Bone marrow (tissue), 2 donors: ENCODE results near the gene FUT8.
"Not testable (repeated sequence)": the region's sequence is repeated elsewhere in the genome, so short reads cannot be mapped to it uniquely, and the experiment has no call there.

Source experiments
- DNase-seq, 2 donors: peaks; one replicate each; lab custom pipeline; 2025; lab: John Stamatoyannopoulos, UW

Gene FUT8

DNA sequence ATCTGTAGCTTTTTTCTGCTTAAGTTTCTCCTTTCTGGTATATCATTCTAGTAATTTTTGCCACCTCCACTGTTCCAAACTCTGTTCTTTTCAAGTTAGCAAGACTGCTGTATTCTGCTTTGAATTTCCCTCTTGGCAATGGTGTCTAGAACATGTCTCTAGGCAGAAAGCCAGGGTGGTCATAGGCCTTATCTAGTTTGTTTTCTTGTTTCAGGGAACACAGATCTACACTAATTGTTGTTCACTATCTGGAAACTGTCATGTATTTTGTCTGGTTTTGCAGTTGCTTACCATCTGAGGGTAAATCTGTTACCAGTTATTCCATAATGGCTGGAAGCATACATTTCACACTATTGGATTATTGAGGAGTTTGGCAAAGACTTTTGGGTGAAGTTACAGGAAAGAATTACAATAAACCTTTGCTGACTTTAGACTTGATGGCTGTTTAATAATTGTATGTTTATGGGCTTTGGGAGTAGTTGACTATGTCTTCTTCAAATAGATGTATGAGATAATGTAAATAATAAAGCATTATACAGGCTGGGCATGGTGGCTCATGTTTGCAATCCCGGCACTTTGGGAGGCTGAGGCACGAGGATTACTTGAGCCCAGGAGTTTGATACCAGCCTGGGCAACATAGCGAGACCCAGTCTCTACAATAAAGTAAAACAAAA, 41.4 kb downstream of the FUT8 start:
- DNase-seq: no peak

DNA sequence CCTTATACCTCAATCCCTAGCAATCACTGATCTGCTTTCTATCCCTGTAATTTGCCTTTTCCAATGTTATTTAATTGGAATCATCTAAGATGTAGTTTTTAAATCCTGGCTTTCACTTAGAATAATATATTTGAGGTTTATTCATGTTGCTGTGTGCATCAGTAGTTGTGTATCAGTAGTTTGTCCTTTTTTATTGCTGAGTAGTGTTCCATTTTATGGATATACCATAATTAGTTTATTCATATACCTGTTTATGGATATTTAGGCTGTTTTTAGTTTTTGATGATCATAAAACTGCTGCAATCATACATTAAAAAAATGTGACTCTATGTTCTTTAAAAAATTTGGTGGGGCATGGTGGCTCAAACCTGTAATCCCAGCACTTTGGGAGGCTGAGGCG, 43.7 kb downstream of the FUT8 start:
- no peak for DNase-seq

DNA sequence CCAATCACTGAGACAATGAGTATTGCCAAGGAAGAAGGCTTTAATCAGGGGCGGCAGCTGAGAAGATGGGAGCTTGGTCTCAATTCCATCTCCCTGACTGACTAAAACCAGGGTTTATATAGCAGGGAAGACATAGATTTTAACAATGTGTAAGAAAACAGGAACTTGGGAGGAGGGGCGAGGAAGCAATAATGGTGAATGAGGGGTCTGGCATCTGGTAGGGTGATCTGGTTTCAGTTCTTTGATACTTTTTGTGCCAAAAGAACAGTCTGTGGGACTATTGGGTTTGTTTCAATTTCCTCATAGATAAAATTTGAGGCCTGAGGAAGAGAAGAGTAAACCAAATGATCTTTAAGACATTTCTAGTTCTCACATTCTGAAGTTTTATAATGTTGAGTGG, 49.2 kb downstream of the FUT8 start:
- no peak for DNase-seq

DNA sequence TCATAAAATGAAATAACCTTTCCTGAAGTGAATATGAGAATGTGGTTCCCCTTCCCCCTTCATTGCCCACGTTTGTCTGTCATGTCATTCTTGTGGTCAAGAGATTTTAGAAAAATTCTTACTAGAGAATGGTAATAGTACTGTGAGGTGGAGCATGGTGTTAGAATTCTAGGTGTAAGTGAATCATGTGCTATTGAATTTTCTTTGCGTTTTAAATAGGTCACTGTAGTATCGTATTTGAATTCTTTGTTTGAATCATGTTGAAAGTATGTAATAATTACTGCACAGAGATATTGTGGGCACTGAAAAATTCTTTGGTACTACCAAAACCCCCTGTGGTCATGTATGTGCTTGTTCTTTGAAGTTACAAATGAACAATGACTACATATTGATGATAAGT, 49.9 kb downstream of the FUT8 start:
- DNase-seq: no peak

DNA sequence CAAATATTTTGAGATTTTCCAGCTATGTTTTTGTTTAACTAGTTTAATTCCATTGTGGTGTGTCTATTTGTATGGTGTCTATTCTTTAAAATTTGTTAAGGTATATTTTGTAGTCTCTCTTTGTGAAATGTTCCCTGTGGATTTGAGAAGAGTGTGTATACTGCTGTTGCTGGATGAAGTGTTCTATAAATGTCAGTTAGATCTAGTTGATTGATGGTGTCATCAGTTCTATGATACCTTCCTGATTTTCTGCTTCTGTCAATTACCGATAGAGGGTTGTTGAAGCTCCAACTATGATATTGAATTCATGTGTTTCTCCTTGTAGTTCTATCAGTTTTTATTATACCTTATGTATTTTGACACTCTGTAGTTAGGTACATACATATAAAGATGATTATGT, 53.1 kb downstream of the FUT8 start:
- DNase-seq: no peak

DNA sequence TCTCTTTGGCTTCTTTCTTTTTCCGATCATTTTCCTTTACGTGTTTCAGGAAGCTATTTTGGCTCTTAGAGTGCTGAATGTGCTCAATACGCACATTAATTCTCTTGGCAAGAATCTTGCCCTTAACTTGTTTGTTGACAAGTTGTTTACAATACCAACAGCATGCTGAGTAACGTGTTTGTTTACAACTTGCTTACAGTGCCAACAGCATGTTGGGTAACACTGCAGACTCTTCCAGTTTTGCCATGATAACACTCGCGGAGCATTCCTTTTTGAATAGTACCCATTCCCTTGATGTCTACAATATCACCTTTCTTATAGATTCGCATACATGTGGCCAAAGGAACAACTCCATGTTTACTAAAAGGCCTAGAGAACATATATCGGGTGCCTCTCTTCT, 55.4 kb downstream of the FUT8 start:
- DNase-seq: not testable (repeated sequence)

DNA sequence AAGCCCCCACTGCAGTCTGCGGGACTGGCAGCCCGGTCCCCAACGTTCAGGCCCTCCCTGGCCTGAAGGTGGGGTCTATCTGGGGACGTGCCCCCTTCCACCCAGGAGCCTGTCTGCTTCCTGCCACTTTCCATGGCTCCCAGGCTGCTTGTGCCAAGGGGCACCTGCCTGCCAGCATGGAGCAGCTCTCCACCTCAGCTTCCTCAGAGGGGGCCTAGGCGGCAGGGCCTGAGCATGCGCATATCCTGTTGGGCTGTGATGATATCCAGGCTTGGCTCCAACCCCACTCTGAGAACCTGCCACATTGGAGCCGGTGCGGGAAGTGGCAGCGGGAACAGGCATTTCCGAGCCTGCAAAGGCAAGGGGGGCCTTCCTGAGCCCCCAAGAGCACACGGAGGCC, 57.4 kb downstream of the FUT8 start:
- DNase-seq: no peak

DNA sequence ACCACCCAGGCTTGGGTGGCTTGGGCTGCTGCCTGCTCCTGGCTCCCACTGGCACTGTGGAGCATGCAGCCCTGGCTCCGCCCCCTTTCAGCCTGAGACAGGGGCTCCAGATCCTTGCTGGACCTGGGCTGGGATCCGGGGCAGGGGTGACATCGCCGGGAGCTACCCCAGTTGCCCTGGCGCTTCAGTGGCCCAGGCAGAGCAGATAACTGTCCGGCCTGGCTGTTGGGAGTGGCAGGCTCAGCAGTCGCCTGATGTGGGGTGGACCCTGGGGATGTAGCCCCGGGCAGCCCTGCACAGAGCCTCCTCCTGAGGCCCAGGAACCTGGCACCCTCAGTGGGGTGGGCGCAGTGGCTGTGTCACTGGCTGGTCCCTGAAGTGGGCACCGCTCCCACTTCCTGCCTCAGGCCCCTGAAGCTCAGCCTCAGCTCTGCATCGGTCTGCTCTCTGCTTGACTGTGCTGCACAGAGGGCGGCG, 57.9 kb downstream of the FUT8 start:
- DNase-seq: no peak

DNA sequence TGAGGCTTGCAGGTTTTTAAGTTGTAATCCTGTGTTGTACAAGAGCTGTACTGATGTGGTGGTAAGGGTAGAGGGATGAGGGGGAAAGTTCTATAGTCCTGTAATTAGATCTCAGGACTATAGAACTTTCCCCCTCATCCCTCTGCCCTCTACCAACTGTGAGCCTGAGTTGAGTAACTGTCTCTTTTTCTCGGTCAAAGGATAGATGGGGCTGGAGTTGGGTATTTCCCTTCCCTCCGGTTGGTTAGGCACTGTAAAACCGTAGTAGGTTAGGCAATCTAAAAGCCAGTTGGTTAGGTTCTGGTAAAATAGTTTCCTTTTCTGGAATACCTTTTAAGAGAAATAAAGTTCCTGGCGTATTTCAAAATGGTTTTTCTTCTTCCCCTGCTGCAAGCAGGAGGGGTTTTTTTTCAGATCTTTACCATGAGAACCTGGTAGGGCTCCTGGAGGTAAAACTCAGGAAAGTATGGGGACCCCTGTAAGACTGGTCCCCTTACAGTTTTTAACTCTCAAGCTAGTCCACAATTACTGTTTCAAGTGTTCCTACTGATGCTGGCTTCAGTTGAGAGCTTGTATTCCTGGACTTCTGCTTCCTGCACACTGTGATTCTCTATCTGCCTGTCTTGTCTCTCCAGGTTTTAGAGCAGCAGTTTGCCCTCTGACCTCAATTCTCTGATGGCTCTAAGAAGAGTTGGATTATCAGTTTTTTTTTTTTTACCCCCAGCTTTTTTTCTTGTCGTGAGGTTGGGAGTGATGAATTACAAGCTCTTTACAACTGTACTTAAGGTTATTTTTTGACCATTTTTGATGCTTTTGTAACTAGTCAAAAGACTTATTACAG, 58.7 kb downstream of the FUT8 start:
- no peak for DNase-seq

DNA sequence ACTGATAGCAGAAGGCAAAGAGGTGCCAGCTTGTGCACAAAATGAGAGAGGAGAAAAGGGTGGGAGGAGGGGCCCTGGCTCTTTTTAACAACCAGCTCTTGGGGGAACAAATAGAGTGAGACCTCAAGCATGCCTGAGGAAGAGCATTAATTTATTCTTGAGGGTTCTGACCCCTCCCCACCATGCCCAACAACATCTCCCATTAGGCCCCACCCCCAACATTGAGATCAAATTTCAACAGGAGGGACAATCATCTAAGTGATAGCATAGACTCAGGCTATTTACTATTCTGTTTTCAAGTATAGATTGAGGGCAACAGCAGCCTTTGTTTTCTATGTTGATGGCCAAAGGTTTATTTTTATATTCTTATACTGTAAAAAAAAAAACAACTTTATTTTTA, 59.7 kb downstream of the FUT8 start:
- DNase-seq: no peak

DNA sequence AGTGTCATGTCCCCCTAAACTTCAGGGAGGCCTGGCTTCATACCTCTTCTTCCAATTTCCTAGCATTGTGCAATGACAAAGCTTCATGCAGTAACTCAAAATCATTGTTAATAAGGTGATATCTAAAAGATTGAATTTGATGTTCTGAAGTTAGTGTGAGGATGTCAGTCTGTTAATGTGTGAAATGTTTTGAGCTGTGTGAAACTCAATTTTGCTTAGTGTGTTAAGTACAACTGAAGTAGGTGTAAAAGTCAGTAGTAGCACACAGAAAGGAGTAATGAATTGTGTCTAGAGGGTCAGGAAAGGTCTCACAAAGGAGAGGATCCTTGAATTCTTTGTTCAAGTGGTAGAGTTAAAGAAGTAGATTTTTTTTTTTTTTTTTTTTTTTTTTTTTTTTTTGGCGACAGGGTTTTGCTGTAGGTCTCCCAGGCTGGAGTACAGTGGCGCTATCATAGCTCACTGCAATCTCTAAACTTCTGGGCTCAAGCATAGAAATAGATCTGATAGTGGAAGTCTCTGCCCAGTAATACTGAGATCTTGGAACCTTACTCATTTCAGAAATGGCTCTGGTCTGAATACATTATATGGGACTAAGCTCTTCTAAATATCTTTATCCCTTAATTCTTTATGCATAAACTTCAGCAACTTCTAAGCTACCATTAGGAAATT, 63.9 kb downstream of the FUT8 start:
- DNase-seq: no peak

DNA sequence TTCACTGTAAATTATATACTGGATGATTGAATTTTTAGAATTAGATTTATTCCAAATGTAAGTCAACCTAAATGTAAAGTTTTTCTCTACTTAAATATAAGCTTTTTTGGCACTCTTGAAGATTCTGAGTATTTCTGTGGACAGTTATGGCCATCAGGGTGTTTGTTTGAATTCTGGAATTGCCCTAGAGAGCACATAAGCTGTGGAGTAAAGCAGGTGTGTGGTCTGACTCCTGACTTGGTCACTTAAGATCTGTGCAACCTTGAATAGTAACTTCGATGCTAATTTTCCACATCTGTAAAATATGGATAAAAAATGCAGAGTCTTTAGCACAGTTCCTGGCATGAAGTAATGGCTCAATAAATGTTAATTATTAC, 64.4 kb downstream of the FUT8 start:
- DNase-seq: no peak

DNA sequence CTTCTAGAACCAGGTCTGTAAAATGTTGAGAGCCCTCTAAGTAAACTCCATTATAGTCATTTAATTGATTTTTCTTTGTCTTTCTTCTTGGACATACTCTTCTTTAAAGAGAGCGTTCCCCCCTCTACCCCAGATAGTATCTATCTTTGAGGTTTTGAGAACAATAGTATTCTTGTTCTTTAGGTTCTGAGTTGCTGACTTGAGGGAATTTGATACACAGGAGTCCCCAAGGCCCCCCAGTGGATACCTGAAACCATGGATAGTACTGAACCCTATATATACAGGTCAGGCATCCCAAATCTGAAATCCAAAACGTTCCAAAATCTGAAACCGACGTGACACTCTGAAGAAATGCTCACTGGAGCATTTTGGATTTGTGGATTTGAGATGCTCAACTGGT, 65.5 kb downstream of the FUT8 start:
- no peak for DNase-seq

DNA sequence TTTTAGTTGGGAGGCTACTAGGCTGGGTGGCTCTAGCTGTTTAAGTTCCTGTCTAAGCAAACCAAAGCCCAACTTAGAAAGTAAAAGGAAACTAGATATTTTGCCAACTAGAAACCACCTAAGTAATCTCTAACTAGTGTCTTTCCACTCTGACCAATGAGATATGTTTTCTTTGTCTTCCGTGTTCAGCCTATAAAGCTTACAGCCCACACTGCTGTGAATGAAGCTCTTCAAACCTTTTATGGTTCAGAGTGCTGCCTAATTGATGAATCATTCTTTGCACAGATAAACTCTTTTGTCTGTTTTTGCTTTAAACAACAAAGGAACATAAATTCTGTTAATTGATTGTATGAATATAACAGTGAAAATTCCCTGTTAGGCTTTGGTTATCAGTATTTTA, 66.1 kb downstream of the FUT8 start:
- no peak for DNase-seq

DNA sequence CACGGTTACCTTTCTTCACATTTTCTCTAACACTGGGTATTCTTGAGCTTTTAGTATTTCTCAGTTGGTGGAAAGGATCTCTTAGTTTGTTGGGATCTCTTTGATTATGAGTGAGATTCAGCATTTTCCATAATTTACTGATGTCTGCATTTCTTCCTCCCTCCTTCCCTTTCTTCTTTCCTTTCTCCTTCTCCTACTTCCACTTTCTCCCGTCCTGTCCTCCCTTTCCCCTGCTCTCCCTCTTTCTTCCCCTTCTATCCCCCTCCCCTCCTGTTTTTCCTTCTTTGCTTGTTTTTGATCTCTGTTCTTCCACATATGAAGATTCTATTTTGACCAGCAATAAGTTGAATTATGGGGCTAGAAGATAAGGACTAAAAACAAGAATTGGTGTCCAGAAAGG, 66.9 kb downstream of the FUT8 start:
- DNase-seq: no peak

DNA sequence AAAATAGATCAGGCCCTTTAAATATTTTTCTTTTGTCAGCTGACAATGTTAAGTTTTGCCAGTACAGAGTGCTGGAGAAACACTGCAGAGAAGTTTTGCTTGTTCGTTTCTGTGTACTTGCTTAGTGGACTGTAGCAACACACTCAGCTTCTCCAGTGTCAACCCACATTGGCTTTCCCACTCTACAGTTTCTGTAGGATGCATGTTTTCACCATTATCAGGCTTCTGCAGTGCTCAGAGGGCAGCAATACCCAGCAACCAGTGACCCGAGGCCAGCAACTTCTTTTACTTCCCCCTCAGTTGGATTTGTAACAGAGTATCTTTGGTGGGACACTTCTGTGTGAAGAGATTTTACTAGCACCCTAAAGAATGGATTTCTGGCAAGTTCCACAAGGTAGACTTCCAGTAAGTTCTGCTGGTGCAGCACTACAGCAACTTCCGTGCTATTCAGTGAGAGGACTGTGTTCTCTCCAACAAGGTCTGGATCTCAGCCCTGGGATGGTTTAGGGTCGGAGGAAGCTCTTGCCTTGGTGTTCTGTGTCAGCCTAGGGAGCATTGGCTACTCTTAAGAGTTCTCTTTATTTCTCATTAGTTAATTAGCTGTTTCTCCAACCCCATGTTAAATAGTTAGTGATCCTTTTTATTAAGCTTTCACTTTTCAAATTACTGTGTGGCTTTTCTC, 70.4 kb downstream of the FUT8 start:
- no peak for DNase-seq

DNA sequence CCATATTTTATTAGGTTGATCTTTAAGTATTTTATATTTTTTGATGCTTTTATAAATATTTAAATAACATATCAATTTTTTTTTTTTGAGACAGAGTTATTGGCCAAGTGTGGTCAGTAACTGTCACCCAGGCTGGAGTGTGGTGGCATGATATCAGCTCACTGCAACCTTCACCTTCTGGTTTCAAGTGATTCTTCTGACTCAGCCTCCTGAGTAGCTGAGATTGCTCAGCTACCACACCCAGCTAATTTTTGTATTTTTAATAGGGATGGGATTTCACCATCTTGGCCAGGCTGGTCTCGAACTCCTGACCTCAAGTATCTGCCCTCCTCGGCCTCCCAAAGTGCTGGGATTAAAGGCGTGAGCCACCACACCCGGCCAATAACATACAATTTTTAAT, 71.1 kb downstream of the FUT8 start:
- DNase-seq: no peak

DNA sequence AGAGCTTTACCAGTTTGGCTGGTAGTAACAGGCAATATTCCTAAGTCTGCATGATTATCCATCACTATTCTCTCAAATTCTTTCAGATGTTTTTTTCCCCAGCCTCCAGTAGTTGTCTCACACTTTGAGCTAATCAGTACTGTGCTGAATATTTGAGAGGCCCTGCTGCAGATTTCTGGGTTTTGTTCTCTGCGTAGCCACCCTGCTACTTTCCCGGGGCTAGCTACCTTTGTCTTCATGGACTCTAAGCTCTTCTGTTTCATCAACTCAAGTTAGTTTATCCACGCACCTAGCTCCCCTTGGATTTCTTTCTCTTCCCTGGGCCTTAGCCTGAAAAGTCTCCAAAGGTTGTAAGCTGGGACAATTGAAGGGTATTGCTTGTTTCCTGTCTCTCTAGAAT, 73.0 kb downstream of the FUT8 start:
- no peak for DNase-seq

DNA sequence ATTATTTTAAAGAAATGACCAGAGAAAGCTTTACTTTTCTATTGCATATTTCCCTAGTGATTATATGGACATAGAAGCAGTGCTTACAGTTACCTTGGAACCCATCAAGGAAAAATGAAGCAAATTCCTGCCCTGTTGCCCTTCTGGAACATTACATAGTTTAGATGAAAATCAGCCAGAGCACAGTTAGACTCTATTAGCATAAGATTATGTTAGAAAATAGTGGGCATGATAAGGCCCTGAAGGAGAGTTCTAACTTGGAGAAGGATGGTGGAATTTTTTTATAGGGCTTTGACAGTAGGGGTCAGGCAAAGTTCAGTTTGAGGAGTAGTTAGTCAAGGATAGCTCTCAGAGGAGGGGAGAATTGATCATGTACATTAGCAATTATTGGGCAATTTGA, 74.3 kb downstream of the FUT8 start:
- DNase-seq: no peak

DNA sequence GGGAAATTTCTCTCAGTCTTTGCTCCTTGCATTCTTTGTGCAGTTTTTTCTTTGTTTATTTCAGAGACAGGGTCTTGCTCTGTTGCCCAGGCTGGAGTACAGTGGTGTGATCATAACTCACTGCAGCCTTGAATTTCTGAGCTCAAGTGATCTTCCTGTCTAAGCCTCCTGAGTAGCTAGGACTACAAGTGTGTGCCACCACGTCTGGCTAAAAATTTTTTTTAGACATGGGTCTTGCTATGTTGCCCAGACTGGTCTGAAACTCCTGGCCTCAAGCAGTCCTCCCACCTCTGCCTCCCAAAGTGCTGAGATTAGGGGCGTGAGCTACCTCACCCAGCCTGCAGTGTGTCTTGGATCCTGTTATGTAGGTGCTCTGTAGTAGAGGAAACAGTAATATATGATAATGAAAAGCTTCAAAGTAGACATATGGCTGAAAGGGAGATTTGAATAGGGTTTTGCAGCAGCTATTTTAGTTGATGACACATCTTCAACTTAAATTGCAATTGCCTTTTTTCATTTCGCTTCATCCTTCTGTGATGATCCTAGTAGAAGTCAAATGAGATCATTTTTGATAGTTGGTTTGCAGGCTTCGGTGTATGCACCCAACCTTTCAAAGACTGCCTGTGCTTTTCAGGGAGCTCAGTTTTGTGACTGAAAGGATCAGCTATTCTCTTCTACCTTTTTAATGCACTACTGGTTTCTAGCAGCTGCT, 75.4 kb downstream of the FUT8 start:
- no peak for DNase-seq

DNA sequence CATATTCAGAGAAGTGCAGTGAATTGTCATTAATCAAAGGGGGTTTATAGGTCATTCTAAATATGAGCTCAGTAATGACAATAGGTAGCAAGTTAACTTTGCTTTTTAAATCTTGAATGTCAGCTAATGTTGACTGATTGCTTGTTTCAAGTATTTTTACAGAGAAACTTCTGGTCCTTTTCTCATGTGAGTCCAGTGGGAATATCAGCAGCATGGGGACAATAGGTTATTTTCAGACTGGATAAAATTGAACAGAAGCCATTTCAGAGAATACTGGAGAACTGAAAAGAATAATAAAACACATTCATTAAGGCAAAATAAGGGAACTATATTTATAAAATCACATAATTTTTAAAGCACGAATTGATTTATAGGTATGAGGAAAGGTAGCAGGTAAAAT, 78.7 kb downstream of the FUT8 start:
- no peak for DNase-seq

DNA sequence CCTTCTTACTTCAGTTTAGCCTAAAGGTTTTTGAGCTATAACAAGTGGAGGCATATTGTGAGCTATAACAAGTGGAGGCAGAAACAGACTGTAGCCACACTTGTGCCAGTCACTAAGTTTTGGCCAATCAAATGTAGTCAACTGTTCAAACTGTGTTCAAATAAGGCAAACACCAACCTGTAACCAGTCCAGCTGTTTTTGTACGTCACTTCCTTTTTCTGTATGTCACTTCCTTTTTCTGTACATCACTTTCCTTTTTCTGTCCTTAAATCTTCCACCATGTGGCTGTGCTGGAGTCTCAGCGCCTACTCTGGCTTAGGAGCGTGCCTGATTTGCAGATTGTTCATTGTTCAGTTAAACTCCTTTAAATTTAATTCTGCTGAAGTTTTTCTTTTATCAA, 79.7 kb downstream of the FUT8 start:
- no peak for DNase-seq
